Measurements from ENCODE around the gene PTMA.

PTMA gene

DNA sequence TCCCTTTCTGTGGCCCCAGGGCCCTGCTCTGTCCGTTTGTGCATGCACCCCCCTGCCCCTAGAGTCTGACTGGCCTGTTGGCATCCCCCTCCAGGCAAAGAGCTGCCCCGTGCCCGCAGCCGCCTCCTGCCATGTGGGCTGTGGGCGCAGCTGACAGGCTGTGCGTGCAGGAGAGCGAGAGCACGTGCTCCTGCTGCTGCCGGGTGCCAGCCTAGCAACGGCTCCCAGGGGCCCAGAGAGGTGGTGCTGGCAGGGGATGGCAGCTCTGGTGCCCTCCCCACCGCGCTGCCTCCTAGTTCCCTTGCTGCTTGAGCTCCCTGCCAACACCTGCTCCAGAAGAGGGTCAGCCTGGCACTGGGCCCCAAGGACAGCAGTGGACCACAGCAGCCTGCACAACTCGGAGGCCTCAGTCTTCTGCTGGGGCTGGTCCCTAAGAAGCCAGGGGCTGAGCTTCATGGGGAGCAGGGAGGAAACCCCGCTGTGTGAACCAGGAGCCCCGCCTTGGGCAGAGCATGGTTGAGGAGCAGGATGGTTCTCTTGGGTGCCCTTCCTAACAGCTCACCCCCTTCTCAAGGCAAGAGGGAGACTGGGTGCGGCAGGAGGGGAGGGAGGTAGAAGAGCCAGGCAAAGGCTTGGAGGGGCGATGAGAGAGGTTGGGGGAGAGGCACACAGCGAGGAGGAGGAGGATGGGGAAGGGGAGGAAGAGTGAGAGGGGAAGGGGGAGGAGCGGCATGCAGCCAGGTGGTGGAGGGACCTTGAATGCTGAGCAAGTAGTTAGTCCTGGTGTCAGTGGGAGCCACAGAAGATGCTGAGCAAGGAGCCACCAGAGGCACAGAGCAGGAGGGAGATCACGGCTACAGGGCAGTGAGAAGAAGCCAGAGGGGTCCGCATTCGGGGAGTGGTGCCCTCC lies 23.8 kb upstream of the PTMA start:
- no peak overlapping the region for H3K4me3 Mint-ChIP-seq
- no peak overlapping the region for H3K27ac Mint-ChIP-seq
- no peak for DNase-seq
- peaks cover 24% of the 10 kb centered on the region for H3K27me3 Mint-ChIP-seq
- H3K36me3 Mint-ChIP-seq (ENCODE audit: low read depth), result no peaks in the 10 kb centered on the region
- no peaks in the 10 kb centered on the region for H3K9me3 Mint-ChIP-seq
- H3K4me1 Mint-ChIP-seq (ENCODE audit: low read depth), result peaks cover 10% of the 10 kb centered on the region

DNA sequence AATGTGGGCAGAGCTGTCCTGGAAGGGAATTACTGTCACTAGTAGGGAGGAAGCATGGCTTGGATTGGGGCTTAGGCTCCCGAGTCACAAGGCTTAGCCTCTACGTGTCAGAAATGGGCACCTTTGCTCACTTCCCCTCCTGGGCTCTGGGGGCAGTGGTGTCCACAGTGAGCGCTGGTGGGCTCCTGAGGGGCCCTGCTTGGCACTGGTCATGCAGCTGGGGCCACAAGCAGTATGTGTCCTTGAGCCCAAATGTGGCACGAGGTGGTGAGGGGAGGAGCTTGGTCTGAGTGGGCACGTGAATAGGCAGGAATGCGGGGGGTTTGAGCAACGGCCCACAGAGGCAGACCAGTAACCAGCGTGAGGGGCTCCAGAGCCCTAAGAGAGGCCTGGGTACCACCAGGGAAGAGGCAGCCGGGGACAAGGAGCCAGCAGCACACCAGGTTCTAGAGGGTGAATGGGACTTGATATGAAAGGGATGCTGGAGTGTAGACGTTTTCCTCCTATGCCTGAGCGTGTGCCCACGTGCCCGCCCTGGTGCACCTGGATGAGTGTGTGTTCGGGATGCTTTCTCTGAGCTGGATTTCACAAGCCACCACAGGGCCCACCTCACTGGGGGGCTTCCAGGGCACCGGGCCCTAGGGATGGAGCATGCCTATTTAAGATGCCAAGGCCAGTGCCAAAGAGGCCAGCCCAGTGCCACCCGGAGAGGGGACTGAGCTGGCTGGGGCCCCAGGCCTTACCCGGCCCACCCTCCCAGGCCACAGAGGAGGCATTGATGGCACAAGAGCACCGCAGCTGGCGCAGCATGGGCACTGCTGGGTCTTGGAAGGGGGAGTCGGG lies 22.8 kb upstream of the PTMA start:
- peaks cover 18% of the 10 kb centered on the region for H3K27me3 Mint-ChIP-seq
- H3K27ac Mint-ChIP-seq, result no peak overlapping the region
- no peaks in the 10 kb centered on the region for H3K9me3 Mint-ChIP-seq
- no peak overlapping the region for H3K4me3 Mint-ChIP-seq
- no peak for DNase-seq
- H3K36me3 Mint-ChIP-seq (ENCODE audit: low read depth), result no peaks in the 10 kb centered on the region
- H3K4me1 Mint-ChIP-seq (ENCODE audit: low read depth), result peaks cover 10% of the 10 kb centered on the region

DNA sequence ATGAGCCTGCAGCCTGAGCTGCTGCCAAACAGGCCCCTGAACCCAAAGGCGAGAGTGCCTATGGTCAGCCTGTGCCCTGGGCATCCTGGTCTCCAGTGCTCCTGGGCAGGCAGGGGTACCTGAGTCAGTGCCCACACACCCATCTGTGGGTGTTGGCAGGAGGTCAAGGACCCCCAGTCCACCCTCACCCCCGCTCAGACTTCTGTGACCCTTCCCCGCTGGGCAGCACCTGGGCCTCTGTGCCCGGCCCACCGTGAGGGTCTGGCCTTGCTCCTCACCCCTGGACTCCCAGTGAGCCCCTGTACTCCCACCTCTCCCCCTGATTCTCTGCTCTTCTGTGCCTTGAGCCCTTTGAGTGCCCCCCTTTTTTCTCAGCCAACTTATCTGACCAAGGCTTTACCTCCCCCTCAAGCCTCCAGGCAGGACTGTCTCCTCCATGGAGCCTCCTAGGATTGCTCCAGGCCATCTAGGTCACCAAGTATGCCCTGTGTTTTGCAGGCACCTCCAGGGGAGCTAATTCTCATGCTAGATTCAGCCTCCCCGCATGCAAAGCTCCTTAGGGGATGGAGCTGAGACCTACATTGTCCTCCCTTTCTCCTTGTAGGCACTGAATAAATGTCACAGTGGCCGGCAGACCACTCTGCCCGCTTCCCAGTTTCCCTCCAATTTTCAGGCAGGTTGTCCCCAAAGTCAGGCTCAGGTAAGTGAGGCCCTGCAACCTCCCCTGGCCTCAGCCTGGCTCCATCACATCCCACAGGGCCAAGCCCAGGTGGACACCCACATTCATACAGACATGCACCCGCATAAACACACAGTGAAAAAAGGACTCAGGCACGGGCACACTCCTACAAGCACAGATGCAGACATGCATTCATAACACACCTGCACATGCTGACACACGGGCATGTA lies 21.9 kb upstream of the PTMA start:
- Mint-ChIP-seq H3K9me3 (no peaks in the 10 kb centered on the region), H3K4me3 (no peak overlapping the region), H3K27me3 (peaks cover 16% of the 10 kb centered on the region), H3K4me1 (ENCODE audit: low read depth) (peaks cover 9% of the 10 kb centered on the region), H3K36me3 (ENCODE audit: low read depth) (no peaks in the 10 kb centered on the region), H3K27ac (peak overlapping the region; percentile 38)
- no peak for DNase-seq

GRCh38 chr2:231687133-231687852 lies 21.0 kb upstream of the PTMA start:
- H3K36me3 Mint-ChIP-seq (ENCODE audit: low read depth), result no peaks in the 10 kb centered on the region
- peak; percentile 82 for DNase-seq
- H3K27ac Mint-ChIP-seq, result peak overlapping the region; percentile 38
- no peak overlapping the region for H3K4me3 Mint-ChIP-seq
- peaks cover 8% of the 10 kb centered on the region for H3K4me1 Mint-ChIP-seq (ENCODE audit: low read depth)
- peaks cover 8% of the 10 kb centered on the region for H3K27me3 Mint-ChIP-seq
- H3K9me3 Mint-ChIP-seq, result no peaks in the 10 kb centered on the region

DNA sequence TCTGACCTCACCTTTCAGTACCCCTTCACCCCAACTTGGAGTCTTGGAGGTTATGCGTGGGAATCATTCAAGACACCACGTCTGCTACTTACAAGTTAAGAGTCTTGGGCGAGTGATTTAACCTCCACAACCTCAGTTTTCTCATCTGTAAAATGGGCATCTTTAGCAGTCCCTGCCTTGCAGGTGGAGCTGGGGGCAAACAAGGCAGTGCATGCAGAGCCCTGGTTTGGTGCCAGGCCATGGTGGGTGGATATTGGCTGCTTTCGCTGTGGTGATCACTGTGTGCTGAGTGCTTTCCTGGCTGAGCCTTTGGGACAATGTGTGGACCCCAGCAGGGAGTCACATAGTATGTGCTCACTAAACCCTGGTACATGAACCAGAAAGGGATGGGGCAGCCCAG lies 20.4 kb upstream of the PTMA start:
- Mint-ChIP-seq H3K36me3 (ENCODE audit: low read depth) (no peaks in the 10 kb centered on the region), H3K4me1 (ENCODE audit: low read depth) (peaks cover 8% of the 10 kb centered on the region), H3K27ac (no peak overlapping the region), H3K4me3 (no peak overlapping the region), H3K9me3 (no peaks in the 10 kb centered on the region), H3K27me3 (peaks cover under 1% of the 10 kb centered on the region)
- DNase-seq, result no peak

DNA sequence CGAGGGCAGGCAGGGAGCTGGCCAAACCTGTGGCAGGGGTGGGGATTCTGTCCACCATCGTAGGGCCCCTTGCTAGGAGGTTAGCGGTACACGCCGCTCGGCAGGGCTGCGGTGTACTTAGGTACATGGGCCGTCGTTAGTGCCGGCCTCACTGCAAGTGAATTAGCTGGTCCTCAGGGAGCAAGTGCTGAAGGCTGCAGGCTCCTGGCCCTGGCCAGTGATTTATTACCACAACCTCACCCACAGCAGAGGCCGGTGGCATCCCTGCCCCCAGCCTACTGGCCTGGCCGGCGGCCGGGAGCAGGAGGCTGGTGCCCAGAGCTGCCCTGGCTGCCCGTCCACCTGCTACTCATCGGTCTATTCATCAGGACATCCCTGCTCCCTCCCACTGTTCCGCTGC lies 19.6 kb upstream of the PTMA start:
- Mint-ChIP-seq H3K9me3 (no peaks in the 10 kb centered on the region), H3K4me3 (no peak overlapping the region), H3K27ac (no peak overlapping the region), H3K27me3 (no peaks in the 10 kb centered on the region), H3K4me1 (ENCODE audit: low read depth) (peaks cover 8% of the 10 kb centered on the region), H3K36me3 (ENCODE audit: low read depth) (no peaks in the 10 kb centered on the region)
- DNase-seq, result no peak

GRCh38 chr2:231689124-231689893 lies 19.0 kb upstream of the PTMA start:
- no peaks in the 10 kb centered on the region for H3K27me3 Mint-ChIP-seq
- H3K27ac Mint-ChIP-seq, result no peak overlapping the region

GRCh38 chr2:231691251-231691772 lies 17.0 kb upstream of the PTMA start:
- Mint-ChIP-seq H3K27ac (no peak overlapping the region), H3K27me3 (no peaks in the 10 kb centered on the region), H3K9me3 (no peaks in the 10 kb centered on the region), H3K4me1 (ENCODE audit: low read depth) (peaks cover 8% of the 10 kb centered on the region), H3K36me3 (ENCODE audit: low read depth) (no peaks in the 10 kb centered on the region), H3K4me3 (no peak overlapping the region)
- DNase-seq, result no peak

More at GRCh38 chr2:231689124-231689893, 19.0 kb upstream of the PTMA start:
- no peak for DNase-seq
- no peaks in the 10 kb centered on the region for H3K36me3 Mint-ChIP-seq (ENCODE audit: low read depth)
- H3K4me1 Mint-ChIP-seq (ENCODE audit: low read depth), result peaks cover 8% of the 10 kb centered on the region
- no peaks in the 10 kb centered on the region for H3K9me3 Mint-ChIP-seq
- no peak overlapping the region for H3K4me3 Mint-ChIP-seq

DNA sequence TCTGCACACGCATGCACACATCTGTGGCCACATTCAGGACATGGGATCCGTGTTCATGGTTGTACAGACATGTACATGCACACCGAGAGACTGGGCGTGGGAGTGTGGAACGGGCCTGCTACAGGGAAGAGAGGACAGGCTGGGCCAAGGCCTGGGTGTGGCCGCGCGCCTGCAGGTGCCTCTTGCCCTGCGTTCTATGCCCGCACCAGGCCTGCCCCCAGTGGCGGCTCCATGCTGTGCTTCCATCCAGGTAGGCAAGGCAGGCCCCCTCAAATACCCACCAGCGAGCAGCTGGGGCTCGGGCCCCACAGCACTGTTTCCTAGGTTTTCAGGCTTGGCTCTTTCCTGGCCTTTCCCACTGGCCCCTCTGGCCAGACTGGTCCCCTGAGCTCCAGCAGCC lies 15.5 kb upstream of the PTMA start:
- no peak overlapping the region for H3K27ac Mint-ChIP-seq
- no peaks in the 10 kb centered on the region for H3K27me3 Mint-ChIP-seq
- H3K4me3 Mint-ChIP-seq, result no peak overlapping the region
- no peak for DNase-seq
- H3K4me1 Mint-ChIP-seq (ENCODE audit: low read depth), result no peaks in the 10 kb centered on the region
- H3K9me3 Mint-ChIP-seq, result no peaks in the 10 kb centered on the region
- H3K36me3 Mint-ChIP-seq (ENCODE audit: low read depth), result no peaks in the 10 kb centered on the region

DNA sequence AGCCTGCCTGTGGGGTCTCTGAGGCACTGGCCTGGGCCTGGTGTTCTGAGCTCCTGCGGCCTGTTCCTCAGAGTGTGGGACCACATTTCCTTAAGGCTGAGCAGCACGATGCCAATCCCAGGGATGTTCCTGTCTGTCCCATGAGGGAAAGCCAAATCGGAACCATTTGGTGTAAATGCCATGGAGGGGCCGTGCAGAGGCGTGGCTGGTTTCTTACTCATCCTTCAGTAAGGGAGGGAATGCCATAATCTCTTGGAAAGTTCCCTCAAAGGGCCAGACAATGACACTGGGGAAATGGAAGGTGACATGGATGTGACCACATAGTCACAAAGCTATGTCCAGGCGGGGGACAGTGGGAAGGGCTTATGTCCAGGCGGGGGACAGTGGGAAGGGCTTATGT lies 14.4 kb upstream of the PTMA start:
- Mint-ChIP-seq H3K4me3 (no peak overlapping the region), H3K36me3 (ENCODE audit: low read depth) (no peaks in the 10 kb centered on the region), H3K27ac (no peak overlapping the region), H3K27me3 (no peaks in the 10 kb centered on the region), H3K4me1 (ENCODE audit: low read depth) (no peaks in the 10 kb centered on the region), H3K9me3 (no peaks in the 10 kb centered on the region)
- no peak for DNase-seq

GRCh38 chr2:231696004-231696367 lies 12.3 kb upstream of the PTMA start:
- Mint-ChIP-seq H3K27ac (no peak overlapping the region), H3K27me3 (no peaks in the 10 kb centered on the region), H3K9me3 (no peaks in the 10 kb centered on the region), H3K36me3 (ENCODE audit: low read depth) (no peaks in the 10 kb centered on the region), H3K4me1 (ENCODE audit: low read depth) (no peaks in the 10 kb centered on the region), H3K4me3 (no peak overlapping the region)
- no peak for DNase-seq

- Mint-ChIP-seq H3K9me3 (no peaks in the 10 kb centered on the region), H3K27ac (no peak overlapping the region), H3K4me1 (ENCODE audit: low read depth) (peaks cover 5% of the 10 kb centered on the region)
Observed at GRCh38 chr2:231699006-231699405, 9.3 kb upstream of the PTMA start.

More at GRCh38 chr2:231699006-231699405, 9.3 kb upstream of the PTMA start:
- Mint-ChIP-seq H3K4me3 (no peak overlapping the region), H3K36me3 (ENCODE audit: low read depth) (peaks cover 3% of the 10 kb centered on the region), H3K27me3 (no peaks in the 10 kb centered on the region)
- no peak for DNase-seq

Data from activated T-cell treated with anti-CD3 and anti-CD28 coated beads, Interleukin-2, amount 50 U/mL, for 24 hours (primary cell).